Measurements from ENCODE around the gene E2F1.

Gene E2F1

DNA sequence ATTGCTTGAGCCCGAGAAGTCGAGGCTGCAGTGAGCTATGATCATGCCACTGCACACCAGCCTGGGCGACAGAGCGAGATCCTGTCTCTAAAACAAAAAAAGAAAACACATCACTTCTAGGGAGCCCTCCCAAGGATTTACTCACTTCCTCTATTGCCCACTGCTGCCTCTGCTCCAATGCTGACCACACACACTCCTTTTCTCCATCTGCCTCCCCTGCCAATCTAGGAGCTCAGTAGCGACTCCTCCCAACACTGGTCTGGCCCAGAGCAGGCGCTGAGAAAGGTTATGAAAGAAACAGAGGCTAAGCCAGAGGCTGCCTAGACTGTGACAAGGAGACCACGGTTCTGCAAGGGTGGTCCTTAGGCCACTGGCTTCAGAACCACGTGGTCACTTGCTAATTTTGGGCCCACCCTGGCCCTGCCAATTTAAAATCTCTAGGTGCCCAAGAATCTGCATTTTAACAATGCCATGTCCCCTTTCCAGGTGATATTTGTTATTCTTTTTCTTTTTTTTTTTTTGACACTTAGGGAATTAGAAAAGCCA is 1.3 kb upstream of the E2F1 start:
- TF ChIP-seq, protein P1, sequence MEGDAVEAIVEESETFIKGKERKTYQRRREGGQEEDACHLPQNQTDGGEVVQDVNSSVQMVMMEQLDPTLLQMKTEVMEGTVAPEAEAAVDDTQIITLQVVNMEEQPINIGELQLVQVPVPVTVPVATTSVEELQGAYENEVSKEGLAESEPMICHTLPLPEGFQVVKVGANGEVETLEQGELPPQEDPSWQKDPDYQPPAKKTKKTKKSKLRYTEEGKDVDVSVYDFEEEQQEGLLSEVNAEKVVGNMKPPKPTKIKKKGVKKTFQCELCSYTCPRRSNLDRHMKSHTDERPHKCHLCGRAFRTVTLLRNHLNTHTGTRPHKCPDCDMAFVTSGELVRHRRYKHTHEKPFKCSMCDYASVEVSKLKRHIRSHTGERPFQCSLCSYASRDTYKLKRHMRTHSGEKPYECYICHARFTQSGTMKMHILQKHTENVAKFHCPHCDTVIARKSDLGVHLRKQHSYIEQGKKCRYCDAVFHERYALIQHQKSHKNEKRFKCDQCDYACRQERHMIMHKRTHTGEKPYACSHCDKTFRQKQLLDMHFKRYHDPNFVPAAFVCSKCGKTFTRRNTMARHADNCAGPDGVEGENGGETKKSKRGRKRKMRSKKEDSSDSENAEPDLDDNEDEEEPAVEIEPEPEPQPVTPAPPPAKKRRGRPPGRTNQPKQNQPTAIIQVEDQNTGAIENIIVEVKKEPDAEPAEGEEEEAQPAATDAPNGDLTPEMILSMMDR (IDR thresholded peaks at IDR 0.05): no peak
- H3K79me2 ChIP-seq: no peaks in the 10 kb centered on the region
- no peaks in the 10 kb centered on the region for H3K27me3 ChIP-seq (ENCODE audit: control insufficient read depth, insufficient read depth, low read length)
- H3K9me3 ChIP-seq (ENCODE audit: control insufficient read depth, low read length): no peaks in the 10 kb centered on the region
- peak overlapping the region; percentile 96 for H2AFZ ChIP-seq
- no peak overlapping the region for H3K9ac ChIP-seq
- peaks cover 8% of the 10 kb centered on the region for H3K4me1 ChIP-seq
- no peak overlapping the region for H3K4me3 ChIP-seq (ENCODE audit: low read depth, low read length)
- no peak overlapping the region for H3K27ac ChIP-seq
- H3K4me2 ChIP-seq (ENCODE audit: low read length): no peak overlapping the region
- no peaks in the 10 kb centered on the region for H3K36me3 ChIP-seq (ENCODE audit: control insufficient read depth, insufficient read depth, low read length)

DNA sequence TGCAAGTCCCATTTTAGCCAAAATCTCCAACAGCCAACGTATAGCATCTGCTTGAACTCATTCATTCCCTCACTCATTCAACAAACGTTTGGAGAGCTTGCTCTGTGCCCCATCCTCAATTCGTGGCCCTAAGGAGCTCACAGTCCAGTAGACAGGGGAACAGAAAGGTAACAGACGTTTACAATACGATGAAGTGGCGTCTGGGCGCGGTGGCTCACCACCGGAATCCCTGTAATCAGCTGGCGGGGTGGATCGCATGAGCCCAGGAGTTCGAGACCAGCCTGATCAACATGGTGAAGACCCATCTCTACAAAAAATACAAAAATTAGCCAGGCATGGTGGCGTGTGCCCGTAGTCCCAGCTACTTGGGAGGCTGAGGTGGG is 790 bp upstream of the E2F1 start:
- Histone ChIP-seq H3K79me2 (no peaks in the 10 kb centered on the region), H3K4me2 (ENCODE audit: low read length) (peak overlapping the region; percentile 77), H3K4me1 (peaks cover 8% of the 10 kb centered on the region), H3K27ac (peak overlapping the region; percentile 42), H3K36me3 (ENCODE audit: control insufficient read depth, insufficient read depth, low read length) (no peaks in the 10 kb centered on the region), H3K27me3 (ENCODE audit: control insufficient read depth, insufficient read depth, low read length) (no peaks in the 10 kb centered on the region), H3K9ac (no peak overlapping the region), H3K4me3 (ENCODE audit: low read depth, low read length) (no peak overlapping the region), H3K9me3 (ENCODE audit: control insufficient read depth, low read length) (no peaks in the 10 kb centered on the region), H2AFZ (peak overlapping the region; percentile 96)
- TF ChIP-seq, protein P1 (IDR thresholded peaks at IDR 0.05): no peak

DNA sequence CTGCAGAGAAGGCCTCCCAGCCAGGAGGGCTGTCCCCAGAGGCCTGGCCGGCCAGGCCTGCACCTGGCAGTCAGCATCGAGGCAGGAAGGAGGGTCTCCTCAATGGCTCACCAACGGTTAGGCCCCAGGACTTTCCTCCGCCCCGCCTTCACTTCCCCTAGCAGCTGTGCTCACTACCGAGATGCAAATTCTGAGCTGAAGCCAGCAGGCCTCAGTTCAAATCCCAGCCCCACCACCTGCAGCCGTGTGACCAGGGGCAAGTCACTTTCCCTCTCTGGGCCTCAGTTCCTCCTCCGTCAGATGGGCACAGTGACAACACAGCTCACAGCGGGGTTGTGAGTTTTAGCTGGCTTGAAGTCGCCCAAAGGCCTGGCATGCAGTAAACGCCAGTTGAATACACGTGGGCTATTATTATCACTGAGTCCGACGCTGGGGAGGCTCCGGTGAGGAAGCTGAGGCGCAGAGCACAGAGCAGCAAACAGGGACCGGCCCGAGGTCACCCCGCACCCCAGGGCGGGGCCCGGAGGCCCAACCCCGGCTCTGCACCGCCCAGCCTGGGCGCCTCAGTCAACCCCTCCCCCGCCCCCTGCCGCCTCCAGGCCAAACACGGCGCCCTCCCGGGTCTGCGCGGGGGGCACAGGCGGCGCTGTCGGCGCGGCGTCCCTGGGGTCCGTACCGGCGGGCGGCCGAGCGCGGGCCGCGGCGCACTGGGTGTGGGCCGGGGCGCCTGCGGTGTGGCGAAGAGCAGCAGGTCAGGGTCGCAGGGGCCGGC is 671 bp downstream of the E2F1 start:
- H3K9me3 ChIP-seq (ENCODE audit: control insufficient read depth, low read length): no peaks in the 10 kb centered on the region
- no peaks in the 10 kb centered on the region for H3K27me3 ChIP-seq (ENCODE audit: control insufficient read depth, insufficient read depth, low read length)
- no peaks in the 10 kb centered on the region for H3K79me2 ChIP-seq
- TF ChIP-seq, protein P1 (IDR thresholded peaks at IDR 0.05): no peak
- H3K4me2 ChIP-seq (ENCODE audit: low read length): peak overlapping the region; percentile 10
- H3K4me3 ChIP-seq (ENCODE audit: low read depth, low read length): no peak overlapping the region
- H3K36me3 ChIP-seq (ENCODE audit: control insufficient read depth, insufficient read depth, low read length): no peaks in the 10 kb centered on the region
- H3K27ac ChIP-seq: no peak overlapping the region
- H3K9ac ChIP-seq: no peak overlapping the region
- peaks cover 8% of the 10 kb centered on the region for H3K4me1 ChIP-seq
- peak overlapping the region; percentile 53 for H2AFZ ChIP-seq

DNA sequence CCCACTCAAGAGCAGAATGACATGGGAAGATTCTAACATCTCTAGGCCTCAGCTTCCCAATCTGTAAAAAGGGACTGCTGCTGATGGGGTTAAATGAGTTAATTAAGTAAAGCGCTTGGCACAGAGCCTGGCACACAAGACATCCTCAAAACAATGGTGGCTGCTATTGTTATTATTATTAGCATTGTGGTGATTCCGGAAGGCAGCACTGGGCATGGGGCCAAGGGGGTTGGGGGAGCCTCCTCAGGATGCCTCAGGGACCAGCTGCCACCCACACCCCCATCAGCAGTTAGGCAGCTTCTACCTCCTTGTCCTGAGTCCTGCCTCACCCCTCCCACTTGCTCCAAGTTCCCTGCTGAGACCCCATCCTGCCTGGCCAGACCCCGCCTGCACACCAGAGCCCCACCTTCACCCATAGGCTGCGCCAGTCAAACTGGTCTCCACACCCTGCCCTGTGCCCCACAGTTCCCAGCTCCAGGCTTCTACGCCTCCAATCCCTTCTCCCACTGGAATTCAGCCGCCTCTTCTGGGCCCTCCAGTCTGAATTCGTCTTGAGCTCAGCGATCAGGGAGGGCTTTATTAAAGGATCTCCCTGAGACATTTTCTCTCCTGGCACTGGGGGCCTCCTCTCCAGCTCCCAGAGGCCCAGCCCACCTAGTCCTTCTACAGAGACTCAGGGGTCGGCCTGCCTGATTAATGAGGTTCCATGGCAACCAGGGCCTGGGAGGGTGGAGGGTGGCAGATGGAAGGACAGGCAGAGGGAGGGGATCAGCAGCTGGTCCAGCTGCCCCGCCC is 1.5 kb downstream of the E2F1 start:
- no peak overlapping the region for H3K4me3 ChIP-seq (ENCODE audit: low read depth, low read length)
- no peak overlapping the region for H3K9ac ChIP-seq
- H3K36me3 ChIP-seq (ENCODE audit: control insufficient read depth, insufficient read depth, low read length): no peaks in the 10 kb centered on the region
- TF ChIP-seq, protein P1 (IDR thresholded peaks at IDR 0.05): no peak
- no peaks in the 10 kb centered on the region for H3K27me3 ChIP-seq (ENCODE audit: control insufficient read depth, insufficient read depth, low read length)
- no peaks in the 10 kb centered on the region for H3K79me2 ChIP-seq
- no peaks in the 10 kb centered on the region for H3K9me3 ChIP-seq (ENCODE audit: control insufficient read depth, low read length)
- H3K27ac ChIP-seq: no peak overlapping the region
- H2AFZ ChIP-seq: no peak overlapping the region
- no peak overlapping the region for H3K4me2 ChIP-seq (ENCODE audit: low read length)
- H3K4me1 ChIP-seq: peaks cover 8% of the 10 kb centered on the region
